ENCODE results near the gene DGKZ. TPM values are rescaled to one million over a fixed set of nuclear protein-coding genes. Genes with fewer than 3 reads are reported as not detected.

The DGKZ gene
- total RNA-seq, 1 experiment from 2014 or later = 59.3 TPM

DNA sequence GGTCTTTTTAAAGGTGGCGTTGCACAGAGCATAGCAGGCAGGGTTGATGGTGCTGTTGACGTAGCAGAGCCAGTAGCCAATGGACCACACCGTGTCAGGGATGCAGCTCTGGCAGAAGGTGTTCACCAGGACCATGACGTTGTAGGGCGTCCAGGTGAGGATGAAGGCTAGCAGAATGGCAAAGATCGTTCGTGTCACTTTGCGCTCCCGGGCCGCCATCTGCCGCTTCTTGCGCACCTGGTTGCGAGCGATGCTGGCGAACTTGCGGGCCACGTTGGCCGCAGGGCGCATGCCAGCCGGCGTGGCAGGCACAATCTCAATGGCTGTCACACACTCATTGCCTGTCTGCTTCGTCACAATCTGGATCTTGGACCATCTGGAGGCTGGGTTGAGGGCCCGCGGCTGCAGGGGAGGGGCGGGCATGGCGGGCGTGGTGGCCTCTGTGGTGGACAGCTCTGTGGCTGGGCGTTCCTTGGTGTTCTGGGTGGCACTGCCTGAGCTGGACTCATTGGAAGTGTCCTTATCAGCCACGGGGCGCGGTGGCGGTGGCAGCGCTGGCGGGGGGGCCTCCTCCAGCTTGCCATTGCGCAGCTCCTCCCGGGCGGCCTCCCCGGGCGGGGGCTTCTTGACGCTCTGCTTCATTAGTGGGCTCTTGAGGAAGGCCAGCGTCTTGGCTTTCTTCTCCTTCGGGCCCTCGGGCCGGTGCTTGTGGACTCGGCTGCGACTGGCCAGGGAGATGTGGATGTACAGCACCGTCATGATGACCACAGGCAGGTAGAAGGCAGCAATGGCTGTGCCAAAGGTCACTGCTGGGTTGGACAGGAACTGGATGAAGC is 38.1 kb downstream of the DGKZ start:
- intact Hi-C loops (cut with micrococcal nuclease; ENCODE audit: unreplicated experiment) = no loop called here
- peaks cover 10% of the 10 kb centered on the region for H3K4me1 Mint-ChIP-seq (ENCODE audit: low read depth, unreplicated experiment)
- TF ChIP-seq, protein P1, sequence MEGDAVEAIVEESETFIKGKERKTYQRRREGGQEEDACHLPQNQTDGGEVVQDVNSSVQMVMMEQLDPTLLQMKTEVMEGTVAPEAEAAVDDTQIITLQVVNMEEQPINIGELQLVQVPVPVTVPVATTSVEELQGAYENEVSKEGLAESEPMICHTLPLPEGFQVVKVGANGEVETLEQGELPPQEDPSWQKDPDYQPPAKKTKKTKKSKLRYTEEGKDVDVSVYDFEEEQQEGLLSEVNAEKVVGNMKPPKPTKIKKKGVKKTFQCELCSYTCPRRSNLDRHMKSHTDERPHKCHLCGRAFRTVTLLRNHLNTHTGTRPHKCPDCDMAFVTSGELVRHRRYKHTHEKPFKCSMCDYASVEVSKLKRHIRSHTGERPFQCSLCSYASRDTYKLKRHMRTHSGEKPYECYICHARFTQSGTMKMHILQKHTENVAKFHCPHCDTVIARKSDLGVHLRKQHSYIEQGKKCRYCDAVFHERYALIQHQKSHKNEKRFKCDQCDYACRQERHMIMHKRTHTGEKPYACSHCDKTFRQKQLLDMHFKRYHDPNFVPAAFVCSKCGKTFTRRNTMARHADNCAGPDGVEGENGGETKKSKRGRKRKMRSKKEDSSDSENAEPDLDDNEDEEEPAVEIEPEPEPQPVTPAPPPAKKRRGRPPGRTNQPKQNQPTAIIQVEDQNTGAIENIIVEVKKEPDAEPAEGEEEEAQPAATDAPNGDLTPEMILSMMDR (IDR thresholded peaks at IDR 0.05; ENCODE audit: insufficient read depth in 1 of 2, low read depth in 1 of 2, low read length in 1 of 2, severe bottlenecking in 1 of 2, unreplicated experiment in 1 of 2) = no peak
- H3K4me1 ChIP-seq = peaks cover 15% of the 10 kb centered on the region
- ChIA-PET POLR2A (no interaction called here), CTCF (no interaction called here)
- no peaks in the 10 kb centered on the region for H3K9me3 ChIP-seq
- peaks cover 3% of the 10 kb centered on the region for H3K27me3 ChIP-seq (replicated peaks; ENCODE audit: control insufficient read depth, insufficient read depth, low read length)
- no peak overlapping the region for H3K4me3 ChIP-seq (ENCODE audit: low read depth, low read length)
- peaks cover 41% of the 10 kb centered on the region for H3K36me3 Mint-ChIP-seq (ENCODE audit: insufficient read depth, unreplicated experiment)
- H3K9me3 Mint-ChIP-seq (ENCODE audit: unreplicated experiment) = no peaks in the 10 kb centered on the region
- no peaks in the 10 kb centered on the region; the same call in 1 of the 2 replicates for H3K36me3 ChIP-seq (ENCODE audit: control insufficient read depth, insufficient read depth, low read length)
- no peak overlapping the region for H3K4me3 Mint-ChIP-seq (ENCODE audit: unreplicated experiment)
- DNase-seq = no peak
- no peak overlapping the region for H3K27ac Mint-ChIP-seq (ENCODE audit: unreplicated experiment)
- BruUV-seq (replicated peaks) = no TSS peak
- peaks cover 12% of the 10 kb centered on the region for H3K27me3 Mint-ChIP-seq (ENCODE audit: insufficient read depth, unreplicated experiment)

DNA sequence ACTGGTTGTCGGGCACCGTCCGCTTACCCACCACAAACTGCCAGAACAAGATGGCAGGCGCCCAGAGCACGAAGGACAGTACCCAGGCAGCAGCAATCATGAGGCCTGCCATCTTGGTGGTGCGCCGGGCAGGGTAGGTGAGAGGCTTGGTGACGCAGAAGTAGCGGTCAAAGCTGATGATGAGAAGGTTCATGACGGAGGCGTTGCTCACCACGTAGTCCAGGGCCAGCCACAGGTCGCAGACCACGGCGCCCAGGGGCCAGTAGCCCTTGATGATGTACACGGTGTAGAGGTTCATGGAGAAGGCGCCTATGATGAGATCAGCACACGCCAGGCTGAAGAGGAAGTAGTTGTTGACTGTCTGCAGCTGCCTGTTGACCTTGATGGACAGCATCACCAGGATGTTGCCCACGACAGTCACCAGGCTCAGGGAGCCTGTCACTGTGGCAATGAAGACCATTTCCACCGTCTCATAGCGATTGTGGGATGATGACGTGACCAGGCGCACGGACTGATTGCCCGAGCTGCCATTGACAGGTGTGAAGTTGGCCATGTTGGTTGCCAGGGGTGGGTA is 38.8 kb downstream of the DGKZ start:
- H3K9me3 ChIP-seq = no peaks in the 10 kb centered on the region
- no peak overlapping the region for H3K27ac Mint-ChIP-seq (ENCODE audit: unreplicated experiment)
- no peaks in the 10 kb centered on the region for H3K9me3 Mint-ChIP-seq (ENCODE audit: unreplicated experiment)
- TF ChIP-seq, protein P1 (IDR thresholded peaks at IDR 0.05; ENCODE audit: insufficient read depth in 1 of 2, low read depth in 1 of 2, low read length in 1 of 2, severe bottlenecking in 1 of 2, unreplicated experiment in 1 of 2) = no peak
- DNase-seq = no peak
- no TSS peak for BruUV-seq (replicated peaks)
- peaks cover 19% of the 10 kb centered on the region for H3K4me1 ChIP-seq
- POLR2A ChIA-PET = no interaction called here
- intact Hi-C loops (cut with micrococcal nuclease; ENCODE audit: unreplicated experiment) = no loop called here
- CTCF ChIA-PET = interaction anchor here (1.2 kb wide), 1 partner anchor 21 kb away, joined by 3 read pairs; no protein-coding TSS in a partner anchor
- peaks cover 12% of the 10 kb centered on the region for H3K27me3 Mint-ChIP-seq (ENCODE audit: insufficient read depth, unreplicated experiment)
- no peak overlapping the region for H3K4me3 ChIP-seq (ENCODE audit: low read depth, low read length)
- H3K36me3 Mint-ChIP-seq (ENCODE audit: insufficient read depth, unreplicated experiment) = peaks cover 40% of the 10 kb centered on the region
- H3K36me3 ChIP-seq (ENCODE audit: control insufficient read depth, insufficient read depth, low read length) = no peaks in the 10 kb centered on the region; the same call in 1 of the 2 replicates
- peaks cover 6% of the 10 kb centered on the region for H3K27me3 ChIP-seq (replicated peaks; ENCODE audit: control insufficient read depth, insufficient read depth, low read length)
- H3K4me3 Mint-ChIP-seq (ENCODE audit: unreplicated experiment) = no peak overlapping the region
- H3K4me1 Mint-ChIP-seq (ENCODE audit: low read depth, unreplicated experiment) = peaks cover 10% of the 10 kb centered on the region

DNA sequence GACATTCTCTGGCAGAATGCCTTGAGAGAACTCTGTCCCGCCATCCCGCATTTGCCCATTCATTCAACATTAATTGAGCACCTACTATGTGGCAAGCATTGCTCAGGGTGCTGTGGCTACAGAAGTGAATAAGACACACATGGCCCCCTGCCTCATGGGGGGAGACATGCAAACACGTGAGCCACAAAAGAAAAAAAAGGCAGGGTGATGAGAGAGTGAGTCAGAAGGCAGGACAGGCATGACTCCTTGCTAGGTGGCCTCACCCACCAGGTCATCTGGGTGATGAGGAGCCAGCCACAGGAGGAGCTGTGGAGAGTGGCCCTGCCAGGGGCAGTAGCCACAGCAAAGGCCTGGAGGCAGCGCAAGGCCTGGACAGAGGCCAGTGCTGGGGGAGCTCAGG is 39.4 kb downstream of the DGKZ start:
- DNase-seq = no peak
- Histone ChIP-seq H3K4me1 (peaks cover 19% of the 10 kb centered on the region), H3K27me3 (replicated peaks; ENCODE audit: control insufficient read depth, insufficient read depth, low read length) (peaks cover 6% of the 10 kb centered on the region)

More for the DNA sequence above, 39.4 kb downstream of the DGKZ start:
- BruUV-seq (replicated peaks) = no TSS peak
- Histone ChIP-seq H3K36me3 (ENCODE audit: control insufficient read depth, insufficient read depth, low read length) (no peaks in the 10 kb centered on the region; the same call in 1 of the 2 replicates), H3K9me3 (no peaks in the 10 kb centered on the region), H3K4me3 (ENCODE audit: low read depth, low read length) (no peak overlapping the region)
- H3K9me3 Mint-ChIP-seq (ENCODE audit: unreplicated experiment) = no peaks in the 10 kb centered on the region
- ChIA-PET CTCF (interaction anchor here (1.2 kb wide), 1 partner anchor 21 kb away, joined by 3 read pairs; no protein-coding TSS in a partner anchor), POLR2A (no interaction called here)
- TF ChIP-seq, protein P1 (IDR thresholded peaks at IDR 0.05; ENCODE audit: insufficient read depth in 1 of 2, low read depth in 1 of 2, low read length in 1 of 2, severe bottlenecking in 1 of 2, unreplicated experiment in 1 of 2) = no peak
- H3K4me3 Mint-ChIP-seq (ENCODE audit: unreplicated experiment) = no peak overlapping the region
- peaks cover 12% of the 10 kb centered on the region for H3K27me3 Mint-ChIP-seq (ENCODE audit: insufficient read depth, unreplicated experiment)
- intact Hi-C loops (cut with micrococcal nuclease; ENCODE audit: unreplicated experiment) = no loop called here
- H3K36me3 Mint-ChIP-seq (ENCODE audit: insufficient read depth, unreplicated experiment) = peaks cover 35% of the 10 kb centered on the region
- peaks cover 10% of the 10 kb centered on the region for H3K4me1 Mint-ChIP-seq (ENCODE audit: low read depth, unreplicated experiment)
- H3K27ac Mint-ChIP-seq (ENCODE audit: unreplicated experiment) = no peak overlapping the region
